ENCODE data around the gene AXIN1. TPM values are rescaled to one million over a fixed set of nuclear protein-coding genes. Genes with fewer than 3 reads are reported as not detected.

Gene AXIN1
- total RNA-seq, 1 experiment from 2014 or later = 53.3 TPM

DNA sequence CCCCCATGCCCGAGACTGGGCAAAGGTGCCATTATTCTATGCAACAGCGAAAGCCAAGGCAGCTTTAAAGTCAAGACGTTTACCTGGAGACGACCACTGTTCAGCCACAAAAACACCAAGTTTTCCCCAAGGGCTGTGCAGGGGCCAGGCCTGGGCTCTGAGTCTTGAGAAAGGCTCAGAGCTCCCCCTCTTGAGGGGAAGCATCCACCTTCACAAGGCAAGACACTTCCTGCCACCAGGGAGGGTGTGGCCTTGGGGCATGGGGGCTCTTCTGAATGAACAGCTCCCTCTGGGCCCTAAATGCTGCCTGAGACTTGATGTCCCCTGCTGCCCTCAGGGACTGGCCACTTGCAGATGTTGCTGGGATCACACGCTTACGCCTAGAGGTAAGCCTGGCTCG is 43.0 kb downstream of the AXIN1 start:
- no peaks in the 10 kb centered on the region for H3K9me3 ChIP-seq (ENCODE audit: control insufficient read depth, insufficient read depth, low read depth, low read length)
- ATAC-seq = no peak
- intact Hi-C loops (cut with micrococcal nuclease; ENCODE audit: unreplicated experiment) = no loop called here
- H3K36me3 ChIP-seq (ENCODE audit: control insufficient read depth, insufficient read depth, low read length) = no peaks in the 10 kb centered on the region; the same call in 1 of the 2 replicates
- DNase-seq (ENCODE audit: low read depth, low spot score) = no peak
- no peak overlapping the region for H3K4me3 ChIP-seq (ENCODE audit: low read depth in 2 of 2, low read length in 2 of 2)
- H3K27ac ChIP-seq (ENCODE audit: low read length) = no peak overlapping the region
- ChIA-PET CTCF (no interaction called here), POLR2A (no interaction called here)
- no TSS peak for BruUV-seq (replicated peaks)
- in situ Hi-C loops (cut with HindIII; ENCODE audit: low pct_unique_long_range_greater_than_20kb, low sequenced_read_pairs) = no loop called here
- no peak for TF ChIP-seq TCF7L2 (IDR thresholded peaks at IDR 0.05; ENCODE audit: low read depth, low read length)
- TF ChIP-seq POLR2AphosphoS5 (IDR thresholded peaks at IDR 0.05; ENCODE audit: low read depth, low read length) = no peak
- no peaks in the 10 kb centered on the region for H3K27me3 ChIP-seq (ENCODE audit: control insufficient read depth, insufficient read depth, low read length)
- no peaks in the 10 kb centered on the region for H3K4me1 ChIP-seq (ENCODE audit: control insufficient read depth, insufficient read depth, low read length)

DNA sequence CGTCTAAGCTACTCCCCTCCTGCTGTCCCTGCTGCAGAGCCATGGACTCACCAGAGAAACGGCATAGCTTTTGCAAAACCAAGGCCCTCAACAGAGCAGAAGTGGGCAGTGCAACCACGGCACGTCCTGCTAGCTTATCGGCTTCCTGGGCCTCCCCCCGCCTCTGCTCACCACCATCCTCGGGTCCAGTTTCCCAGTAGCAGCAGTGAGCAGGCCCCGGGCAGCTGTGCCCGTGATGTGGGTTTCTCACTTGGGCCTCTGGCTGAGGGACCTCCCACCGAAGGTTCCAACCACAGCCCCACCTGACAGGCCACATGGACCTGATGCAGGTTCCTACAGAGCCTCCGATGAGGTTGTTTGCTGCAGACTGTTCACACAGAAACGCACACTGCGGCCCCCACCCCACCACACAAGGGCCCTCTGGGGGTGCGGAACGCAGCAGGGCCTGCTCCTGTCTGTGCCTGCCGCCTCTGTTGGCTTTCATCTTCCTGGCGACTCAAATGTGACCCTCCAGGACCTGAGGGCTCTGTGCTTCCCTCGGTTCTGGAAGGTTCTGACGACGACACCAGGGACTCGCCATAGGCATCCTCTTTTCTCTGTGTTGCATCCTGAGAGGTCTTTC is 44.7 kb downstream of the AXIN1 start:
- Histone ChIP-seq H3K4me1 (ENCODE audit: control insufficient read depth, insufficient read depth, low read length) (no peaks in the 10 kb centered on the region), H3K36me3 (ENCODE audit: control insufficient read depth, insufficient read depth, low read length) (no peaks in the 10 kb centered on the region; the same call in 1 of the 2 replicates), H3K27me3 (ENCODE audit: control insufficient read depth, insufficient read depth, low read length) (no peaks in the 10 kb centered on the region), H3K27ac (ENCODE audit: low read length) (no peak overlapping the region), H3K9me3 (ENCODE audit: control insufficient read depth, insufficient read depth, low read depth, low read length) (no peaks in the 10 kb centered on the region), H3K4me3 (ENCODE audit: low read depth in 2 of 2, low read length in 2 of 2) (no peak overlapping the region)
- no peak for TF ChIP-seq SIN3A (IDR thresholded peaks at IDR 0.05; ENCODE audit: borderline replicate concordance, insufficient read depth, low read depth, low read length)
- TF ChIP-seq POLR2AphosphoS5 (IDR thresholded peaks at IDR 0.05; ENCODE audit: low read depth, low read length) = no peak
- no peak for TF ChIP-seq TCF7L2 (IDR thresholded peaks at IDR 0.05; ENCODE audit: low read depth, low read length)
- TF ChIP-seq, protein P1, sequence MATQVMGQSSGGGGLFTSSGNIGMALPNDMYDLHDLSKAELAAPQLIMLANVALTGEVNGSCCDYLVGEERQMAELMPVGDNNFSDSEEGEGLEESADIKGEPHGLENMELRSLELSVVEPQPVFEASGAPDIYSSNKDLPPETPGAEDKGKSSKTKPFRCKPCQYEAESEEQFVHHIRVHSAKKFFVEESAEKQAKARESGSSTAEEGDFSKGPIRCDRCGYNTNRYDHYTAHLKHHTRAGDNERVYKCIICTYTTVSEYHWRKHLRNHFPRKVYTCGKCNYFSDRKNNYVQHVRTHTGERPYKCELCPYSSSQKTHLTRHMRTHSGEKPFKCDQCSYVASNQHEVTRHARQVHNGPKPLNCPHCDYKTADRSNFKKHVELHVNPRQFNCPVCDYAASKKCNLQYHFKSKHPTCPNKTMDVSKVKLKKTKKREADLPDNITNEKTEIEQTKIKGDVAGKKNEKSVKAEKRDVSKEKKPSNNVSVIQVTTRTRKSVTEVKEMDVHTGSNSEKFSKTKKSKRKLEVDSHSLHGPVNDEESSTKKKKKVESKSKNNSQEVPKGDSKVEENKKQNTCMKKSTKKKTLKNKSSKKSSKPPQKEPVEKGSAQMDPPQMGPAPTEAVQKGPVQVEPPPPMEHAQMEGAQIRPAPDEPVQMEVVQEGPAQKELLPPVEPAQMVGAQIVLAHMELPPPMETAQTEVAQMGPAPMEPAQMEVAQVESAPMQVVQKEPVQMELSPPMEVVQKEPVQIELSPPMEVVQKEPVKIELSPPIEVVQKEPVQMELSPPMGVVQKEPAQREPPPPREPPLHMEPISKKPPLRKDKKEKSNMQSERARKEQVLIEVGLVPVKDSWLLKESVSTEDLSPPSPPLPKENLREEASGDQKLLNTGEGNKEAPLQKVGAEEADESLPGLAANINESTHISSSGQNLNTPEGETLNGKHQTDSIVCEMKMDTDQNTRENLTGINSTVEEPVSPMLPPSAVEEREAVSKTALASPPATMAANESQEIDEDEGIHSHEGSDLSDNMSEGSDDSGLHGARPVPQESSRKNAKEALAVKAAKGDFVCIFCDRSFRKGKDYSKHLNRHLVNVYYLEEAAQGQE (IDR thresholded peaks at IDR 0.05; ENCODE audit: insufficient read depth in 1 of 2, low read depth in 2 of 2, low read length in 1 of 2) = no peak
- TF ChIP-seq, protein P2, sequence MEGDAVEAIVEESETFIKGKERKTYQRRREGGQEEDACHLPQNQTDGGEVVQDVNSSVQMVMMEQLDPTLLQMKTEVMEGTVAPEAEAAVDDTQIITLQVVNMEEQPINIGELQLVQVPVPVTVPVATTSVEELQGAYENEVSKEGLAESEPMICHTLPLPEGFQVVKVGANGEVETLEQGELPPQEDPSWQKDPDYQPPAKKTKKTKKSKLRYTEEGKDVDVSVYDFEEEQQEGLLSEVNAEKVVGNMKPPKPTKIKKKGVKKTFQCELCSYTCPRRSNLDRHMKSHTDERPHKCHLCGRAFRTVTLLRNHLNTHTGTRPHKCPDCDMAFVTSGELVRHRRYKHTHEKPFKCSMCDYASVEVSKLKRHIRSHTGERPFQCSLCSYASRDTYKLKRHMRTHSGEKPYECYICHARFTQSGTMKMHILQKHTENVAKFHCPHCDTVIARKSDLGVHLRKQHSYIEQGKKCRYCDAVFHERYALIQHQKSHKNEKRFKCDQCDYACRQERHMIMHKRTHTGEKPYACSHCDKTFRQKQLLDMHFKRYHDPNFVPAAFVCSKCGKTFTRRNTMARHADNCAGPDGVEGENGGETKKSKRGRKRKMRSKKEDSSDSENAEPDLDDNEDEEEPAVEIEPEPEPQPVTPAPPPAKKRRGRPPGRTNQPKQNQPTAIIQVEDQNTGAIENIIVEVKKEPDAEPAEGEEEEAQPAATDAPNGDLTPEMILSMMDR (IDR thresholded peaks at IDR 0.05) = no peak
- in situ Hi-C loops (cut with HindIII; ENCODE audit: low pct_unique_long_range_greater_than_20kb, low sequenced_read_pairs) (no loop called here), intact Hi-C loops (cut with micrococcal nuclease; ENCODE audit: unreplicated experiment) (no loop called here)
- ATAC-seq (no peak), DNase-seq (ENCODE audit: low read depth, low spot score) (no peak)
- ChIA-PET CTCF (no interaction called here), POLR2A (interaction anchor here (0.5 kb wide), 1 partner anchor 61 kb away, joined by 12 read pairs; no protein-coding TSS in a partner anchor)
- no TSS peak for BruUV-seq (replicated peaks)

DNA sequence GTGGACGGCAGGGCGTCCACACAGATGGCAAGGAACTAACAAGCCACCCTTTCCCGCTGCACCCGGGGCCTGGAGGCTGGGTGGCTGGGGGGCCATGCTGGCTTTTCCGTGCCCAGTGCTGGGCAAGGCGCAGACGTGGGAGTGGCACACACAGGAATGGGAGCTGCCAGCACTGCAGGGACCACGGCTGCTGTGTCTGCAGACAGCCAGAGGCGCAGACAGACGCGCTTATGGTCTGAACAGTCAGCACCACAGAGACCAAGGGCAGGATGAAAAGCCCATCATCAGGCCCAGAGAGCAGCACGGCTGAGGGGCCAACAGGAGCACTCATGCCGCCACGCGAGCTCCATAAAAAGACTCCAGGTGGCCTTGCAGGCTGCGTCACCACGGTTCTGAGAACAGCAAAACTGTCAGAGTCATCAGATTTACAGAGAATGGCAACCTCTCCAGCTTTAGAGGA is 45.6 kb downstream of the AXIN1 start:
- ATAC-seq (no peak), DNase-seq (ENCODE audit: low read depth, low spot score) (no peak)
- no peak for TF ChIP-seq POLR2AphosphoS5 (IDR thresholded peaks at IDR 0.05; ENCODE audit: low read depth, low read length)
- TF ChIP-seq, protein P1 (IDR thresholded peaks at IDR 0.05; ENCODE audit: insufficient read depth in 1 of 2, low read depth in 2 of 2, low read length in 1 of 2) = no peak
- no peak for TF ChIP-seq TCF7L2 (IDR thresholded peaks at IDR 0.05; ENCODE audit: low read depth, low read length)
- TF ChIP-seq, protein P2 (IDR thresholded peaks at IDR 0.05) = no peak
- no peak for TF ChIP-seq SIN3A (IDR thresholded peaks at IDR 0.05; ENCODE audit: borderline replicate concordance, insufficient read depth, low read depth, low read length)
- Histone ChIP-seq H3K27ac (ENCODE audit: low read length) (no peak overlapping the region), H3K4me1 (ENCODE audit: control insufficient read depth, insufficient read depth, low read length) (no peaks in the 10 kb centered on the region), H3K36me3 (ENCODE audit: control insufficient read depth, insufficient read depth, low read length) (no peaks in the 10 kb centered on the region), H3K27me3 (ENCODE audit: control insufficient read depth, insufficient read depth, low read length) (no peaks in the 10 kb centered on the region), H3K4me3 (ENCODE audit: low read depth in 2 of 2, low read length in 2 of 2) (no peak overlapping the region), H3K9me3 (ENCODE audit: control insufficient read depth, insufficient read depth, low read depth, low read length) (no peaks in the 10 kb centered on the region)
- intact Hi-C loops (cut with micrococcal nuclease; ENCODE audit: unreplicated experiment) = no loop called here
- in situ Hi-C loops (cut with HindIII; ENCODE audit: low pct_unique_long_range_greater_than_20kb, low sequenced_read_pairs) = no loop called here
- no TSS peak for BruUV-seq (replicated peaks)
- ChIA-PET POLR2A (no interaction called here), CTCF (no interaction called here)
